ENCODE results near the gene ANAPC2. TPM values are rescaled to one million over a fixed set of nuclear protein-coding genes. Genes with fewer than 3 reads are reported as not detected.

ANAPC2 gene
- polyA plus RNA-seq, 3 donors: 1.9 to 76.8 (median 2.0) TPM

- H3K79me2 ChIP-seq (ENCODE audit: insufficient read depth, low read length): no peaks in the 10 kb centered on the region
- peaks cover 0 to 25% of the 10 kb centered on the region in 2 donors for H3K27me3 ChIP-seq (ENCODE audit: control insufficient read depth in 2 of 2, insufficient read depth in 2 of 2, low read length in 2 of 2)
- peaks cover 33 to 42% of the 10 kb centered on the region in 2 donors for H3K4me1 ChIP-seq (ENCODE audit: control insufficient read depth in 1 of 2, insufficient read depth in 2 of 2, low read length in 2 of 2)
- peaks cover 10 to 17% of the 10 kb centered on the region in 2 donors for H3K9me3 ChIP-seq (replicated peaks in 1 of 2; ENCODE audit: control insufficient read depth in 1 of 2, insufficient read depth in 1 of 2, low read length in 2 of 2)
- DNase-seq: no peak
- H3K4me3 ChIP-seq (replicated peaks in 1 of 3; ENCODE audit: low read depth in 2 of 3, low read length in 3 of 3): peak overlapping the region in 1 of 3 experiments; percentile 82
- Mint-ChIP-seq H3K27ac (no peak overlapping the region), H3K27me3 (ENCODE audit: low read depth in 3 of 3) (peaks cover 25 to 35% (median 30%) of the 10 kb centered on the region in 3 donors), H3K9me3 (peaks cover 3 to 19% (median 14%) of the 10 kb centered on the region in 7 donors), H3K36me3 (peaks cover 0 to 3% of the 10 kb centered on the region in 2 donors), H3K4me3 (peak overlapping the region; percentile 80 to 99), H3K4me1 (peaks cover 26% of the 10 kb centered on the region)
- 66% methylated on average over 16 of the region's 19 CpGs for WGBS (ENCODE audit: insufficient coverage)
- no peaks in the 10 kb centered on the region for H3K36me3 ChIP-seq (replicated peaks in 1 of 2; ENCODE audit: control insufficient read depth in 1 of 2, insufficient read depth in 2 of 2, low read length in 2 of 2)
- intact Hi-C loops (cut with micrococcal nuclease): loop anchor here in 1 of 2 donors (5.0 kb wide), 1 partner anchor 94 kb away; the partner anchor contains the start of gene RNF208
- no peak overlapping the region for H3K27ac ChIP-seq (ENCODE audit: low read depth in 1 of 2, low read length in 2 of 2)
- peak overlapping the region; percentile 88 for H3K4me2 ChIP-seq (replicated peaks; ENCODE audit: extremely low read depth, low read length, poor library complexity, severe bottlenecking)
- no peak for TF ChIP-seq CTCF (IDR thresholded peaks at IDR 0.05)
- no peak overlapping the region for H3K9ac ChIP-seq (ENCODE audit: insufficient read depth, low read length, poor library complexity, severe bottlenecking)
- no peak overlapping the region for H2AFZ ChIP-seq (ENCODE audit: insufficient read depth, low read depth, low read length, poor library complexity, severe bottlenecking)
- no peaks in the 10 kb centered on the region for H4K20me1 ChIP-seq (ENCODE audit: insufficient read depth, low read length)
These were observed 60.0 kb downstream of the ANAPC2 start for GRCh38 chr9:137128158-137128861.

GRCh38 chr9:137127301-137128157, 60.8 kb downstream of the ANAPC2 start:
- peak overlapping the region; percentile 82 to 91 (median 87) for H3K27ac Mint-ChIP-seq
- Histone ChIP-seq H3K4me1 (ENCODE audit: control insufficient read depth in 1 of 2, insufficient read depth in 2 of 2, low read length in 2 of 2) (peaks cover 33 to 42% of the 10 kb centered on the region in 2 donors), H3K79me2 (ENCODE audit: insufficient read depth, low read length) (no peaks in the 10 kb centered on the region), H3K27me3 (ENCODE audit: control insufficient read depth in 2 of 2, insufficient read depth in 2 of 2, low read length in 2 of 2) (peaks cover 0 to 25% of the 10 kb centered on the region in 2 donors), H3K9me3 (replicated peaks in 1 of 2; ENCODE audit: control insufficient read depth in 1 of 2, insufficient read depth in 1 of 2, low read length in 2 of 2) (peaks cover 10 to 17% of the 10 kb centered on the region in 2 donors), H4K20me1 (ENCODE audit: insufficient read depth, low read length) (no peaks in the 10 kb centered on the region), H3K4me2 (replicated peaks; ENCODE audit: extremely low read depth, low read length, poor library complexity, severe bottlenecking) (peak overlapping the region; percentile 88), H3K9ac (ENCODE audit: insufficient read depth, low read length, poor library complexity, severe bottlenecking) (peak overlapping the region; percentile 42), H3K36me3 (replicated peaks in 1 of 2; ENCODE audit: control insufficient read depth in 1 of 2, insufficient read depth in 2 of 2, low read length in 2 of 2) (no peaks in the 10 kb centered on the region), H3K4me3 (replicated peaks in 1 of 3; ENCODE audit: low read depth in 2 of 3, low read length in 3 of 3) (peak overlapping the region; percentile 19 to 82 (median 45)), H2AFZ (ENCODE audit: insufficient read depth, low read depth, low read length, poor library complexity, severe bottlenecking) (peak overlapping the region; percentile 74), H3K27ac (ENCODE audit: low read depth in 1 of 2, low read length in 2 of 2) (peak overlapping the region; percentile 55 to 70)
- peaks cover 22 to 29% (median 29%) of the 10 kb centered on the region in 3 donors for H3K27me3 Mint-ChIP-seq (ENCODE audit: low read depth in 3 of 3)
- peaks cover 0 to 3% of the 10 kb centered on the region in 2 donors for H3K36me3 Mint-ChIP-seq
- 12% methylated on average over 18 of the region's 24 CpGs for WGBS (ENCODE audit: insufficient coverage)
- H3K4me1 Mint-ChIP-seq: peaks cover 26% of the 10 kb centered on the region
- peak overlapping the region; percentile 79 to 99 for H3K4me3 Mint-ChIP-seq
- TF ChIP-seq CTCF (IDR thresholded peaks at IDR 0.05): no peak
- intact Hi-C loops (cut with micrococcal nuclease): loop anchor here in 1 of 2 donors (5.0 kb wide), 1 partner anchor 95 kb away; the partner anchor contains the start of gene RNF208
- peak; percentile 62 to 75 (median 74) for DNase-seq
- peaks cover 3 to 19% (median 14%) of the 10 kb centered on the region in 7 donors for H3K9me3 Mint-ChIP-seq

Data from CD14-positive monocyte (primary cell).